NOMO-1 treated with dmso at 0.1 percent for 144 hours (cell line): ENCODE results near the gene PAQR6.
"Not testable (repeated sequence)": the region's sequence is repeated elsewhere in the genome, so short reads cannot be mapped to it uniquely, and the experiment has no call there.

Source experiments
- DNase-seq: peaks from one replicate; lab custom pipeline; 2025; ENCODE audit not compliant: unreplicated experiment; lab: John Stamatoyannopoulos, UW

PAQR6 gene

GRCh38 chr1:156233426-156234127 lies 14.3 kb downstream of the PAQR6 start:
- DNase-seq = no peak

GRCh38 chr1:156232201-156232894 lies 15.5 kb downstream of the PAQR6 start:
- no peak for DNase-seq

- no peak for DNase-seq
These were observed 17.4 kb downstream of the PAQR6 start for GRCh38 chr1:156230473-156230837.

- no peak for DNase-seq
These were observed 17.9 kb downstream of the PAQR6 start for GRCh38 chr1:156229809-156230472.

DNA sequence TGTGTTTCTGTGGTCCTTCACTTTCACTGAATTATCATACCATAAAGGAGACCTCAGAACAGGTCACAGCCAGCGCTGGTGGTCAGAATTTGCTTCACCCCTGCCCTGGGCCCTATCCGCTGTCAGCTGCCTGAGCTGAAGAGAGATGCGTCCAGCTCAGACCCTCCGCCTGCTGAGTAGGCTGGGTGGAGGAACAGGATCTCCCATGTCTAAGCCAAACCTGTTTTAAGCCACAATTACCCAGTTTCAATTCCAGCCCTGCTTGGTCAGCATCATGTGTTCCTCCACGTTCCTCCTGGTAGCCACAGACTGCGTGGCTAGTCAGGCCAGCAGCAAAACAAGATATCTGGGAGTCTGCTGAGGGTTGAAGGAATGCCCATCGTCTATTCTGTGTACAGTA lies 19.4 kb downstream of the PAQR6 start:
- no peak for DNase-seq

- DNase-seq = no peak
These were observed 21.1 kb downstream of the PAQR6 start for GRCh38 chr1:156226782-156227181.

DNA sequence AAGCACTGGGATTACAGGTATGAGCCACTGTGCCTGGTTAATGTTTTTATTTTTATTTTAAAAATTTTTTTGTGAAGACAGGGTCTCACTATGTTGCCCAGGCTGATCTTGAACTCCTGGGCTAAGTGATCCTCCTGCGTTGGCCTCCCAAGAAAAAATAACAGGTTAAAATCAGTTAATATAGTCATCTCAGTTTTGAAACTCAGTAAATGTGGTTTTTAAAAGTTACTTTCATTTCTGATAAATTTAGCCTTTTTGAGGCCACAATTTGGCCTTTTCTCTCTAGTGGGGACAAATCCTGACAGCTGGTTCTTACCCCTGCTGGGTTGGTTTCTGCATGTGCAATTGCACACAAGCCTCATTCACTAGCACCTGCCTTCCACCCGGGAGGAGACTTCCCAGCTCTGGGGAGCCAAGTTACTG lies 21.7 kb downstream of the PAQR6 start:
- DNase-seq = no peak

GRCh38 chr1:156225677-156226014 lies 22.2 kb downstream of the PAQR6 start:
- no peak for DNase-seq

DNA sequence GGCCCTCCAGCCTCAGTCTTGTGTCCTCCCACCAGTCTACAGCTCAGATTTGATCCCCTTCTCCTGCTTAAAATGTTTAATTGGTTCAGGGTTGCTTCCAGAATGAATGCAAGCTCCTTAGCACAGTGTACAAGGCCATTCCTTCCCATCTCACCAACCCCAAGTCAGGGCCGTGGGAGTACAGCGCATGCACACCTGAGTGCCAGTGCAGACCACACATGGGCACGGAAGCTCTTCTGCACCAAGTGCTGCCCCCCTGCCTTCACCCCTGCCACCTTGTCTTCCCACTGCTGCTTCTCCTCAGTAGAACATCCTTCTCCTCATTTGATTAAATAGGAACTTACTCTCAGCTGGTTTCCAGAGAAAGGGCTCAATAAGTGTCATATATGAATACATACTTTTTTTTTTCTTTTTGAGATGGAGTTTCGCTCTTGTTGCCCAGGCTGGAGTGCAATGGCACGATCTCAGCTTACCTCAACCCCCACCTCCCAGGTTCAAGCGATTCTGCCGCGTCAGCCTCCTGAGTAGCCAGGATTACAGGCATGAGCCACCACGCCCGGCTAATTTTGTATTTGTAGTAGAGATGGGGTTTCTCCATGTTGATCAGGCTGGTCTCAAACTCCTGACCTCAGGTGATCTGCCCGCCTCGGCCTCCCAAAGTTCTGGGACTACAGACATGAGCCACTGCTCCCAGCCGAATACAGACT lies 25.7 kb downstream of the PAQR6 start:
- no peak for DNase-seq

DNA sequence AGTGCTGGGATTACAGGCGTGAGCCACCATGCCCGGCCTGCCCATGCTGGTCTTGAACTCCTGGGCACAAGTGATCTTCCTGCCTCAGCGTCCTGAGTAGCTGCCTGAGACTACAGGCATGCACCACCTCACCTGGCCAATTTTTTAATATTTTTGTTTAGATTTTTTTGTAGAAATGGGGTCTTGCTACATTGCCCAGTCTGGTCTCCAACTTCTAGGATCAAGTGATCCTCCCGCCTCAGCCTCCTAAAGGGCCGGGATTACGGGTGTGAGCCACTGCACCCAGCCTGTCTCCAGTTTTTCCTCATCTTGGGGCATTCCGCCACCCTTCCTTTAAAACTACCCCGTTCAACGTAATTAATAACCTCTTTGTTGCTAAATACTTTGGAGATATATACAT lies 27.6 kb downstream of the PAQR6 start:
- DNase-seq = no peak

DNA sequence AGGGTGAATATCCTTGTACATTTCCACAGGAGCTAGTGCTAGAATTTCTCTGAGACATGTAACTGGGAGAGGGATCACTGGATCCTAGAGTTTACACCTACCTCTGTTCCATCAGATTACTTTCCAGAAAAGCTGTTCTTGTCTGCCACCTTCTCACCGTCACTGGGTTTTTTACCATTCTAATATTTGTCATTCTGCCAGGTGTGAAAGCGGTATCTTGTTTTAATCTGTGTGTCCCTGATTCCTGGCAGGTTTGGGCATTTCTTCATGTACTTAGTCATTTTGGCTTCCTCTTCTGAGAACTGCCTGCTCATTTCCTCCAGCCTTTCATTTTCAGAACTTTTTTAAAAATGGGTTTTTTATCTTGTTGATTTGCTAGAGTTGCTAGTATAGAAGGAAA lies 30.0 kb downstream of the PAQR6 start:
- no peak for DNase-seq

DNA sequence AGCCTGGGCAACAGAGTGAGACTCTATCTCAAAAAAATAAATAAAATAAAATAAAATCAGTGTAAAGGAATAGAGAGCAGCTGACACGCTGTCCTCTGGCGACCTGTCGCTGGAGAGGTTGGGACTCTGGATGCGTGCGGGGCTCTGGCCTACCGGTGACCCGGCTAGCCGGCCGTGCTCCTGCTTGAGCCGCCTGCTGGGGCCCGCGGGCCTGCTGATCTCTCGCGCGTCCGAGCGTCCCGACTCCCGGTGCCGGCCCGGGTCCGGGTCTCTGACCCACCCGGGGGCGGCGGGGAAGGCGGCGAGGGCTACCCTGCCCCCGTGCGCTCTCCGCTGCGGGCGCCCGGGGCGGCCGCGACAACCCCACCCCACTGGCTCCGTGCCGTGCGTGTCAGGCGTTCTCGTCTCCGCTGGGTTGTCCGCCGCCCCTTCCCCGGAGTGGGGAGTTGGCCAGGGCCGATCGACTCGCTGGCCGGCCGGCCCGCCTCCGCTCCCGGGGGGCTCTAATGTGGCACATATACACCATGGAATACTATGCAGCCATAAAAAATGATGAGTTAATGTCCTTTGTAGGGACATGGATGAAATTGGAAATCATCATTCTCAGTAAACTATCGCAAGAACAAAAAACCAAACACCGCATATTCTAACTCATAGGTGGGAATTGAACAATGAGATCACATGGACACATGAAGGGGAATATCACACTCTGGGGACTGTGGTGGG lies 31.3 kb downstream of the PAQR6 start:
- DNase-seq = not testable (repeated sequence)

GRCh38 chr1:156214024-156214748 lies 33.7 kb downstream of the PAQR6 start:
- DNase-seq = no peak

DNA sequence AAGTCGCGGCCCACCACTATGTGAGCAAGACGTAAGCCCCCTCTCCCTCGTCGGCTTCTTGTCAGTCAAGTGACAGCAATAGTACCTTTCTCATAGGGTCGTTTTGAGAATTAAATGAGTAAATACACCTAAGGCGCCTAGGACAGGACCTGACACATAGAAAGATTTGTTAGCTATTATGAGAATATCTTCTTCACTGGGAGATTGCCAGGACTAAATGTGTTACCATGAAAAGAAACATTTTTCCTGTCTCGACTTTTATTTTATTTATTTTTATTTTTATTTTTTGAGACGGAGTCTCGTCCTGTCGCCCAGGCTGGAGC lies 34.3 kb downstream of the PAQR6 start:
- DNase-seq = no peak

DNA sequence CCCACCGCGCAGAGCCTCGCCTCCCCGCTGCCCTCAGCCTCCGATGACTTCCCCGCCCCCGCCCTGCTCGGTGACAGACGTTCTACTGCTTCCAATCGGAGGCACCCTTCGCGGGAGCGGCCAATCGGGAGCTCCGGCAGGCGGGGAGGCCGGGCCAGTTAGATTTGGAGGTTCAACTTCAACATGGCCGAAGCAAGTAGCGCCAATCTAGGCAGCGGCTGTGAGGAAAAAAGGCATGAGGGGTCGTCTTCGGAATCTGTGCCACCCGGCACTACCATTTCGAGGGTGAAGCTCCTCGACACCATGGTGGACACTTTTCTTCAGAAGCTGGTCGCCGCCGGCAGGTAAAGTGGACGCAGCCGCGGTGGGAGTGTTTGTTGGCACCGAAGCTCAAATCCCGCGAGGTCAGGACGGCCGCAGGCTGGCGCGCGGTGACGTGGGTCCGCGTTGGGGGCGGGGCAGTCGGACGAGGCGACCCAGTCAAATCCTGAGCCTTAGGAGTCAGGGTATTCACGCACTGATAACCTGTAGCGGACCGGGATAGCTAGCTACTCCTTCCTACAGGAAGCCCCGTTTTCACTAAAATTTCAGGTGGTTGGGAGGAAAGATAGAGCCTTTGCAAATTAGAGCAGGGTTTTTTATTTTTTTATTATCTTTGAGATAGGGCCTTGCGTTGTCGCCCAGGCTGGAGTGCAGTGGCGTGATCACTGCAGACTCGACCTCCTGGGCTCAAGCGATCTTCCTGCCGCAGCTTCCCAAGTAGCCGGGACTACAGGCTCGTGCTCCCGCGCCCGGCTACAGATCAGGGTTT lies 34.8 kb downstream of the PAQR6 start, which contains the start of gene PMF1:
Gene PMF1, plus strand, starts transcription at position 175 of the 811 bp plus-strand sequence. Its CDS starts 9 bp downstream, at position 184.
- peak; percentile 98 for DNase-seq

GRCh38 chr1:156212130-156212529 lies 35.7 kb downstream of the PAQR6 start:
- no peak for DNase-seq

DNA sequence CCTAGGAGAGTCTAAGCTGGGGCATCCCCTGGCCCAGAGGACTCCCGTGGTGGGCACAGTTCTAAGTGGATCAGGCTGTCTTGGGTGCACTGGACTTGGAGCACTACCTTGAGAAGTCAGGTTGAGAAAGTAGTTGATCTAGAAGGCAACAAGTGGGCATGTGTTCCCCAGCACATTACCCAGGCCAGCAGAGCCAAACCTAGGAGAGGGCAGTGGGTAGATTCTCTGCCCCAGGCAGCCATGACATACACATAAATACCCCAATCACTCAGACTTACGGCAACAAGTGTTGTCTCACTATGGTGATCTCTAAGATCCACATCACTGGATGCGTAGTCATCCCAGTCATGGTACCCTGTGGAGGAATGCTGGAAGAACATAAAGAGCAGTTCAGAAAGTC lies 36.6 kb downstream of the PAQR6 start:
- DNase-seq = no peak

- no peak for DNase-seq
These were observed 43.2 kb downstream of the PAQR6 start for GRCh38 chr1:156204686-156205085.

DNA sequence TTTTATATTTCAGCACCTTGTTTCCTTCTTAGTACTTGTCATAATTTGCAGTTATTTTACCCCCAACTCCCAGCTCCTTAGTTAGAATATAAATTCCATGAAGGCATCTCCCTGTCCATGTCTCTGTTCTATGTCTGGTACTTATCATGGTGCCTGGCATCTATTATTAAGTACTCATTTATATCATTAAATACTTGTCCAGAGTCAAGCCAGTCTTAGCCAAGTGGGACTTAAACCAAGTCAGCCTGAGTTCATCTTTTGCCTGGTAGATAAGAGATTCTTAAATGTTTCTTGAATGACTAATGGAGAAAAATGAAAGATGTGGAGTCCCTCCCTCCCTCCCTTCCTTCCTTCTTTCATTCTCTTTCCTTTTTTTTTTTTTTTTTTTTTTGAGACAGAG lies 44.5 kb downstream of the PAQR6 start:
- no peak for DNase-seq

GRCh38 chr1:156200044-156200443 lies 47.8 kb downstream of the PAQR6 start:
- DNase-seq = no peak
